ENCODE data around the gene LSM5.

The LSM5 gene

GRCh38 chr7:32533276-32534029 is 43.3 kb upstream of the LSM5 start:
- no peak for ATAC-seq (ENCODE audit: insufficient read depth, low read depth)
- Histone ChIP-seq H3K79me2 (ENCODE audit: insufficient read depth, low read length) (peaks cover 50% of the 10 kb centered on the region), H3K27me3 (ENCODE audit: insufficient read depth, low read length, poor library complexity) (no peaks in the 10 kb centered on the region), H2AFZ (ENCODE audit: low read depth, low read length) (no peak overlapping the region), H3K4me3 (ENCODE audit: low read depth in 1 of 2, low read length in 2 of 2) (no peak overlapping the region), H3K4me1 (ENCODE audit: insufficient read depth, low read length) (no peaks in the 10 kb centered on the region), H3K9ac (ENCODE audit: low read depth, low read length) (no peak overlapping the region), H4K20me1 (ENCODE audit: insufficient read depth, low read length) (peaks cover 6% of the 10 kb centered on the region), H3K9me3 (ENCODE audit: insufficient read depth, low read length, severe bottlenecking) (peaks cover 4% of the 10 kb centered on the region), H3K36me3 (ENCODE audit: insufficient read depth, low read length) (peaks cover 15% of the 10 kb centered on the region), H3K4me2 (ENCODE audit: insufficient read depth, low read length) (no peak overlapping the region), H3K27ac (ENCODE audit: low read length) (no peak overlapping the region)
- no peak for DNase-seq
- TF ChIP-seq EZH2 (IDR thresholded peaks at IDR 0.05; ENCODE audit: borderline replicate concordance, low read depth, low read length, severe bottlenecking) (no peak), CTCF (IDR thresholded peaks at IDR 0.05; ENCODE audit: borderline replicate concordance, extremely low read depth, low read length, poor library complexity, severe bottlenecking) (no peak)

- ATAC-seq (ENCODE audit: insufficient read depth, low read depth) (no peak), DNase-seq (no peak)
- peaks cover 16% of the 10 kb centered on the region for H3K36me3 ChIP-seq (ENCODE audit: insufficient read depth, low read length)
- peaks cover 10% of the 10 kb centered on the region for H4K20me1 ChIP-seq (ENCODE audit: insufficient read depth, low read length)
- H2AFZ ChIP-seq (ENCODE audit: low read depth, low read length), result no peak overlapping the region
- no peak overlapping the region for H3K9ac ChIP-seq (ENCODE audit: low read depth, low read length)
- peaks cover 4% of the 10 kb centered on the region for H3K9me3 ChIP-seq (ENCODE audit: insufficient read depth, low read length, severe bottlenecking)
- H3K79me2 ChIP-seq (ENCODE audit: insufficient read depth, low read length), result peaks cover 51% of the 10 kb centered on the region
- no peaks in the 10 kb centered on the region for H3K27me3 ChIP-seq (ENCODE audit: insufficient read depth, low read length, poor library complexity)
- H3K27ac ChIP-seq (ENCODE audit: low read length), result no peak overlapping the region
- H3K4me1 ChIP-seq (ENCODE audit: insufficient read depth, low read length), result no peaks in the 10 kb centered on the region
- TF ChIP-seq EZH2 (IDR thresholded peaks at IDR 0.05; ENCODE audit: borderline replicate concordance, low read depth, low read length, severe bottlenecking), result no peak
- H3K4me3 ChIP-seq (ENCODE audit: low read depth in 1 of 2, low read length in 2 of 2), result no peak overlapping the region
- no peak overlapping the region for H3K4me2 ChIP-seq (ENCODE audit: insufficient read depth, low read length)
These were observed 42.5 kb upstream of the LSM5 start for GRCh38 chr7:32532716-32533115.

GRCh38 chr7:32532086-32532485 is 41.9 kb upstream of the LSM5 start:
- Histone ChIP-seq H3K4me2 (ENCODE audit: insufficient read depth, low read length) (no peak overlapping the region), H3K27me3 (ENCODE audit: insufficient read depth, low read length, poor library complexity) (no peaks in the 10 kb centered on the region), H3K36me3 (ENCODE audit: insufficient read depth, low read length) (peaks cover 19% of the 10 kb centered on the region), H3K27ac (ENCODE audit: low read length) (no peak overlapping the region), H3K9ac (ENCODE audit: low read depth, low read length) (no peak overlapping the region), H4K20me1 (ENCODE audit: insufficient read depth, low read length) (peaks cover 10% of the 10 kb centered on the region), H3K4me1 (ENCODE audit: insufficient read depth, low read length) (no peaks in the 10 kb centered on the region), H3K4me3 (ENCODE audit: low read depth in 1 of 2, low read length in 2 of 2) (no peak overlapping the region), H3K79me2 (ENCODE audit: insufficient read depth, low read length) (peaks cover 49% of the 10 kb centered on the region), H3K9me3 (ENCODE audit: insufficient read depth, low read length, severe bottlenecking) (peaks cover 4% of the 10 kb centered on the region), H2AFZ (ENCODE audit: low read depth, low read length) (no peak overlapping the region)
- DNase-seq, result no peak
- no peak for ATAC-seq (ENCODE audit: insufficient read depth, low read depth)
- TF ChIP-seq EZH2 (IDR thresholded peaks at IDR 0.05; ENCODE audit: borderline replicate concordance, low read depth, low read length, severe bottlenecking) (no peak), CTCF (IDR thresholded peaks at IDR 0.05; ENCODE audit: borderline replicate concordance, extremely low read depth, low read length, poor library complexity, severe bottlenecking) (no peak)

- TF ChIP-seq EZH2 (IDR thresholded peaks at IDR 0.05; ENCODE audit: borderline replicate concordance, low read depth, low read length, severe bottlenecking) (no peak), CTCF (IDR thresholded peaks at IDR 0.05; ENCODE audit: borderline replicate concordance, extremely low read depth, low read length, poor library complexity, severe bottlenecking) (no peak)
- H3K36me3 ChIP-seq (ENCODE audit: insufficient read depth, low read length), result peaks cover 19% of the 10 kb centered on the region
- H2AFZ ChIP-seq (ENCODE audit: low read depth, low read length), result no peak overlapping the region
- H3K4me2 ChIP-seq (ENCODE audit: insufficient read depth, low read length), result no peak overlapping the region
- peaks cover 46% of the 10 kb centered on the region for H3K79me2 ChIP-seq (ENCODE audit: insufficient read depth, low read length)
- H3K4me1 ChIP-seq (ENCODE audit: insufficient read depth, low read length), result no peaks in the 10 kb centered on the region
- H4K20me1 ChIP-seq (ENCODE audit: insufficient read depth, low read length), result peaks cover 10% of the 10 kb centered on the region
- no peak overlapping the region for H3K9ac ChIP-seq (ENCODE audit: low read depth, low read length)
- no peak for DNase-seq
- no peak overlapping the region for H3K4me3 ChIP-seq (ENCODE audit: low read depth in 1 of 2, low read length in 2 of 2)
- no peaks in the 10 kb centered on the region for H3K27me3 ChIP-seq (ENCODE audit: insufficient read depth, low read length, poor library complexity)
- peaks cover 4% of the 10 kb centered on the region for H3K9me3 ChIP-seq (ENCODE audit: insufficient read depth, low read length, severe bottlenecking)
- ATAC-seq (ENCODE audit: insufficient read depth, low read depth), result no peak
- no peak overlapping the region for H3K27ac ChIP-seq (ENCODE audit: low read length)
These were observed 41.2 kb upstream of the LSM5 start for GRCh38 chr7:32531402-32531801.
